ENCODE results near the gene RPTOR. TPM values are rescaled to one million over a fixed set of nuclear protein-coding genes. Genes with fewer than 3 reads are reported as not detected.

The RPTOR gene
- total RNA-seq, 2 experiments from 2014 or later = 45.3 to 49.1 TPM

DNA sequence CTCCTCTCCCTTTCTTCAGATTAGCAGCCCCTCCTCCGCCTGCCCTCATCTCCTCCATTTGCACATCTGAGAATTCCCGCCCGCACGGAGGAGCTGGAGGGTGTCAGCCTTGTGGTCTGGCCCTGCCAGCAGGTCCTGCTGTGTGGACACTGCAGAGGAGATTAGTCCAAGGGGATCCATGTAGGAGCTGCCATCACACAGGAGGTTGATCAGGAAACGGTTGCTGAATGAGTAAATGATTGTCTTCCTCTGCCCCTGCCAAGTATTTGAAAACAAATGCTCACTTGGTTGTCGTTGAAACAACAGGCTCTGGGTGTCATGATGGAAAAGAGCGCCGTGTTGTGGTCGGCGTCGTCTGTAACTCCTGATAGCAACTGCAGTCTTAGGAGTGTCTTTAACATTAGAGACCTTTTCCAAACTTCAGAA, 383.2 kb downstream of the RPTOR start:
- ATAC-seq = no peak
- Mint-ChIP-seq H3K27ac (no peak overlapping the region), H3K4me1 (ENCODE audit: low read depth) (no peaks in the 10 kb centered on the region), H3K9me3 (no peaks in the 10 kb centered on the region), H3K4me3 (no peak overlapping the region), H3K27me3 (no peaks in the 10 kb centered on the region), H3K36me3 (ENCODE audit: low read depth) (peaks cover 9% of the 10 kb centered on the region)
- no peak for DNase-seq
- CTCF ChIA-PET = interaction anchor here (1.3 to 2.4 kb wide), 2 partner anchors 10 to 54 kb away, joined by 3 to 8 read pairs; no protein-coding TSS in a partner anchor
- POLR2A ChIA-PET = interaction anchor here (0.7 kb wide), 1 partner anchor 100 kb away, joined by 3 read pairs; no protein-coding TSS in a partner anchor
- intact Hi-C loops (cut with micrococcal nuclease) = no loop called here
- TF ChIP-seq, protein P1, sequence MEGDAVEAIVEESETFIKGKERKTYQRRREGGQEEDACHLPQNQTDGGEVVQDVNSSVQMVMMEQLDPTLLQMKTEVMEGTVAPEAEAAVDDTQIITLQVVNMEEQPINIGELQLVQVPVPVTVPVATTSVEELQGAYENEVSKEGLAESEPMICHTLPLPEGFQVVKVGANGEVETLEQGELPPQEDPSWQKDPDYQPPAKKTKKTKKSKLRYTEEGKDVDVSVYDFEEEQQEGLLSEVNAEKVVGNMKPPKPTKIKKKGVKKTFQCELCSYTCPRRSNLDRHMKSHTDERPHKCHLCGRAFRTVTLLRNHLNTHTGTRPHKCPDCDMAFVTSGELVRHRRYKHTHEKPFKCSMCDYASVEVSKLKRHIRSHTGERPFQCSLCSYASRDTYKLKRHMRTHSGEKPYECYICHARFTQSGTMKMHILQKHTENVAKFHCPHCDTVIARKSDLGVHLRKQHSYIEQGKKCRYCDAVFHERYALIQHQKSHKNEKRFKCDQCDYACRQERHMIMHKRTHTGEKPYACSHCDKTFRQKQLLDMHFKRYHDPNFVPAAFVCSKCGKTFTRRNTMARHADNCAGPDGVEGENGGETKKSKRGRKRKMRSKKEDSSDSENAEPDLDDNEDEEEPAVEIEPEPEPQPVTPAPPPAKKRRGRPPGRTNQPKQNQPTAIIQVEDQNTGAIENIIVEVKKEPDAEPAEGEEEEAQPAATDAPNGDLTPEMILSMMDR (IDR thresholded peaks at IDR 0.05) = no peak

DNA sequence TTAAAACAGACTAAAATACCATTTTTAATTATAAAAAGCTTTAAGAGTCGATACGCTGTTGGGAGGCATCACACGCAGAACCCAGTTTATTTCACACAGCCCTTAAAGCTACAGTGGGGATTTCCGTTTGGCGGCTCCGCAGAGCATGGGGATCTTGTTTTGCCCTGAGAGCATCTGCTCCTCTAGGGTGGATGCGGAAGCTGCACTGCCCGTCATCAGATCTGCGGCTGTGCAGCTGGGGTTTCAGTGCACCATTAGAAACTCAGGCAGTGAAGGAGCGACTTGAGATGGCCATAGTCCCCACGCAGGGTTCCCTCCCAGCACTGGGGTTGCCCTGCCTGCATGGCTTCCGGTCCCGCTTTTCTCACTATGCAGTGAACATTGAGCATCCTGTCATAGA, 384.8 kb downstream of the RPTOR start:
- DNase-seq (no peak), ATAC-seq (no peak)
- no peaks in the 10 kb centered on the region for H3K27me3 Mint-ChIP-seq
- intact Hi-C loops (cut with micrococcal nuclease) = no loop called here
- no peaks in the 10 kb centered on the region for H3K9me3 Mint-ChIP-seq
- CTCF ChIA-PET = interaction anchor here (1.1 to 2.4 kb wide), 3 partner anchors 30 to 502 kb away, joined by 4 to 8 read pairs (median 5); no protein-coding TSS in a partner anchor
- TF ChIP-seq, protein P1 (IDR thresholded peaks at IDR 0.05) = no peak
- H3K36me3 Mint-ChIP-seq (ENCODE audit: low read depth) = peaks cover 7% of the 10 kb centered on the region
- no peak overlapping the region for H3K27ac Mint-ChIP-seq
- POLR2A ChIA-PET = interaction anchor here (1.3 kb wide), 1 partner anchor 25 kb away, joined by 4 read pairs; no protein-coding TSS in a partner anchor
- no peaks in the 10 kb centered on the region for H3K4me1 Mint-ChIP-seq (ENCODE audit: low read depth)
- H3K4me3 Mint-ChIP-seq = no peak overlapping the region

DNA sequence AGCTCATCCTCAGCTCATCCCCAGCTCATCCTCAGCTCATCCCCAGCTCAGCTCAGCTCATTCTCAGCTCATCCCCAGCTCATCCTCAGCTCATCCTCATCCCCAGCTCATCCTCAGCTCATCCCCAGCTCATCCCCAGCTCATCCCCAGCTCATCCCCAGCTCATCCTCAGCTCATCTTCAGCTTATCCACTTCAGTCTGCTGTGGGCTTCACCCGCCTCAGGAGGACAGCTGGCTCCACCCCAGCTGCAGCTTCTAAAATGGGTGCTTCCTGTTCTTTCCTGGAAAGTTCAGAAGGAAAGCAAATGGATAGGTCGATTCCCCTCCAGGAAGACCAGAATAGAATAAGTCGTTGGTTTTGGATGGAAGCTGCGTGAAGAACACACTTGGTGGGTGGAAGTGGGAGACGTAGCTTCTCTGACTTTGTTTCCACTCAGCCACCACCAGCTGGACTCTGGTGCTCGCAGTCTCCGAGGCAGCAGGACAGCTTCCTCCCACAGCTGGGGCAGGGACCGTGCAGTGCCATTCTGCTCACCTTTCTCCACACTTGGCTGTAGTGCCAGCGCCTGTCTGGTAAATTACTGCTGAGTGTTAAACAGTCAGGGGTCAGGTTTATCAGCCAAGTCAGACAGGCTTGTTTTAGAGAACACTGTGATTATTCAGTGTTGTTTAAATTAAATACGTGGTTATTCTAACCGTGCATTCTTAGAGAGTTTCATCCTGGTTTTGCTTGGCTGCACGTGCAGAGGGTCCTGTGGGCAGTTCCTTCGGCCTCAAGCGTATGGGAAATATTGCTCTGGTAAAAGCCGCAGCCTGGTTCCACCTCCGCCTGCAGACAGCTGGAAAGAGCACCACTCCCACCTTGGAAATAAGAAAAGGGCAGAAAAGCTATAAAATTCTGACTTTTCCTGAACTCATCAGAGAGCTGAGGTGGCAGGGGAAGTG, 386.0 kb downstream of the RPTOR start:
- Mint-ChIP-seq H3K4me3 (no peak overlapping the region), H3K9me3 (no peaks in the 10 kb centered on the region), H3K27ac (no peak overlapping the region), H3K36me3 (ENCODE audit: low read depth) (peaks cover 7% of the 10 kb centered on the region), H3K27me3 (no peaks in the 10 kb centered on the region), H3K4me1 (ENCODE audit: low read depth) (peaks cover 4% of the 10 kb centered on the region)
- TF ChIP-seq, protein P1 (IDR thresholded peaks at IDR 0.05) = no peak
- intact Hi-C loops (cut with micrococcal nuclease) = no loop called here
- DNase-seq = no peak
- ChIA-PET POLR2A (interaction anchor here (1.3 kb wide), 1 partner anchor 27 kb away, joined by 4 read pairs; no protein-coding TSS in a partner anchor), CTCF (interaction anchor here (1.1 to 1.8 kb wide), 2 partner anchors 31 to 504 kb away, joined by 4 to 5 read pairs; no protein-coding TSS in a partner anchor)
- no peak for ATAC-seq

DNA sequence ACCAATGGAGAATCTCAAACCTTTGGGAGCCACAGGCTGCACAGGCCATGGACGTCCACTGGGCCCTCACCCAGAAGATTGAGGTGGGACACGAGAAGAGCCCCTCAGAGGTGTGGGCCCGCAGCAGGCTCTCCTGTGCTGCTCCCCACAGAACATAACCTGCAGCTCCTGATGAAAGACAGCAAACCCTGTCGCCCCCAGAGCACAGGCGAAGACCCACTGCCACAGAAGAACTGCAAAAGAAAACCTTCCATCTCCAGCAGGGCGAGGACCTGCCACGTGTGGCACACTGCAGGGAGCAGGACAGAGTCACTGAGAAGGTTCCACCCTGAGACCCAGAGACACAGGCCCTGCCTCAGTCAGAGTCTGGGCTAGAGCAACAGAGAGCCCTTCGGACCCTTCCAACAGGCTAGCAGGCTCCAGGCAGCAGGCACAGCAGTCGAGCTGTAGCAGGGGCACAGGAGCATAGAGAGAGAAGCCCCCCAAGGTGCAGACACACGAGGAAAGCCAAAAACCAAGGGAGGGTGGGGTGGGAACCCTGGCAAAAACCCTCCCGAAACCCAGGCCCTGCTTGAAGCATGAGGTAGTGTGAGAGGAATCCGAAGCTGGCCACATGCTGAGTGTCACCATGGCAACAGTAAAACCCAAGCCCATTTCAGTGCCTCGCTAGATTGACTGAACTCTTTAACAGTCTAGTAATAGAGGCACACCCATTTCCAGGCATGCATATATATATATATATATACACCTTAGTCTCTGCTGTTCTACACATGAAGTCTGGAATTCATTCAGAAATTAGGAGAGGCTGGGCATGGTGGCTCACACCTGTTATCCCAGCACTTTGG, 387.0 kb downstream of the RPTOR start:
- Mint-ChIP-seq H3K4me3 (no peak overlapping the region), H3K36me3 (ENCODE audit: low read depth) (peaks cover 7% of the 10 kb centered on the region), H3K27me3 (no peaks in the 10 kb centered on the region), H3K27ac (no peak overlapping the region), H3K4me1 (ENCODE audit: low read depth) (peaks cover 7% of the 10 kb centered on the region), H3K9me3 (no peaks in the 10 kb centered on the region)
- ATAC-seq = no peak
- CTCF ChIA-PET = no interaction called here
- no peak for DNase-seq
- TF ChIP-seq, protein P1 (IDR thresholded peaks at IDR 0.05) = no peak
- POLR2A ChIA-PET = no interaction called here
- intact Hi-C loops (cut with micrococcal nuclease) = no loop called here

All from activated CD8-positive, alpha-beta T cell treated with anti-CD3 and anti-CD28 coated beads for 36 hours (primary cell).